WI38 (cell line): Measurements from ENCODE around the gene VEGFC.

ENCODE experiments used
- H3K4me3 ChIP-seq: 2 replicates; pipeline ENCODE4 v1.5.1; 2011; ENCODE audit warnings: low read depth, mild to moderate bottlenecking, control low read depth, low read length
- TF ChIP-seq, protein P1 (sequence below): IDR thresholded peaks from 2 replicates; pipeline ENCODE4 v1.5.1; 2012; ENCODE audit warnings: low read depth, mild to moderate bottlenecking, control low read depth, low read length

VEGFC gene

GRCh38 chr4:176645246-176645960 is 147.3 kb downstream of the VEGFC start:
- H3K4me3 ChIP-seq: no peak overlapping the region
- TF ChIP-seq, protein P1, sequence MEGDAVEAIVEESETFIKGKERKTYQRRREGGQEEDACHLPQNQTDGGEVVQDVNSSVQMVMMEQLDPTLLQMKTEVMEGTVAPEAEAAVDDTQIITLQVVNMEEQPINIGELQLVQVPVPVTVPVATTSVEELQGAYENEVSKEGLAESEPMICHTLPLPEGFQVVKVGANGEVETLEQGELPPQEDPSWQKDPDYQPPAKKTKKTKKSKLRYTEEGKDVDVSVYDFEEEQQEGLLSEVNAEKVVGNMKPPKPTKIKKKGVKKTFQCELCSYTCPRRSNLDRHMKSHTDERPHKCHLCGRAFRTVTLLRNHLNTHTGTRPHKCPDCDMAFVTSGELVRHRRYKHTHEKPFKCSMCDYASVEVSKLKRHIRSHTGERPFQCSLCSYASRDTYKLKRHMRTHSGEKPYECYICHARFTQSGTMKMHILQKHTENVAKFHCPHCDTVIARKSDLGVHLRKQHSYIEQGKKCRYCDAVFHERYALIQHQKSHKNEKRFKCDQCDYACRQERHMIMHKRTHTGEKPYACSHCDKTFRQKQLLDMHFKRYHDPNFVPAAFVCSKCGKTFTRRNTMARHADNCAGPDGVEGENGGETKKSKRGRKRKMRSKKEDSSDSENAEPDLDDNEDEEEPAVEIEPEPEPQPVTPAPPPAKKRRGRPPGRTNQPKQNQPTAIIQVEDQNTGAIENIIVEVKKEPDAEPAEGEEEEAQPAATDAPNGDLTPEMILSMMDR: no peak

DNA sequence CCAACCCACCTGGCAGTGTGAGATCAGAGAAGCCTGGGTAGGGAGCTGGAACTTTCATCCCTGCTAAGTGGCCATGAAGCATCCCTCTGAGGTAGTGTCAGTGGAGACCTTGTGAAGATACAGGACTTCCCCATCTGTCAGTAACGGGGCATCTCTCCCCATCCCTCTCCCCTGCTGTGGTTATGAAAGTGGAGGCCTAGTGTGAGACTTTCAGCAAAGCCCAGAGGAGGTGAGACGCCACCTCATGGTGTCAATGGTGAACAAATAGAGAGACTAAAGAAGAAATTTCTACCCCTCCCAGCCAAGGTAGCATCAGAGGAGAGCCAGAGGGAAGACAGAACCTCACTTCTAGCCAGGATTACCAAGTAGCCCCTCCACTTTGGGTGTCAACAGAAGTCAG is 150.2 kb downstream of the VEGFC start:
- H3K4me3 ChIP-seq: no peak overlapping the region
- TF ChIP-seq, protein P1: no peak

GRCh38 chr4:176641237-176641636 is 151.5 kb downstream of the VEGFC start:
- TF ChIP-seq, protein P1: no peak

DNA sequence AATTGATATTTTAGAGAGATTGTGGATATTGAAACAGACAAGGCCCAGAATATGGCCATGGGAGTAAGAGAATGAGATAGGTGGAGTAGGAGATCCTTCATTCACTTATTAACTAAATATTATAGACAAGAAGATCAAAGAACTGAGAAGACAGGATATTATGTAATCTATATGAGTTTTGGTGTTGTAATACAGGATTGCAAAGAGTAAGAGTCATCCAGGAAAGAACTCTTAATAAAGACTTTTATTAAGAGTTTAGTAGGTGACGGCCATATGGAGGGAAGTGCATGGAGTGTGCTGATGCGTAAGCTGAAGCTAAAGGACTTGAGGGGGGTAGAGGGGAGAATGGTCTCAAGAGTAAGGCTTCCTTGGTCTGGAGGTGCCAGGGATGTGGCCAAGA is 153.7 kb downstream of the VEGFC start:
- H3K4me3 ChIP-seq: no peak overlapping the region
- TF ChIP-seq, protein P1: no peak

More at GRCh38 chr4:176641237-176641636, 151.5 kb downstream of the VEGFC start:
- H3K4me3 ChIP-seq: no peak overlapping the region

DNA sequence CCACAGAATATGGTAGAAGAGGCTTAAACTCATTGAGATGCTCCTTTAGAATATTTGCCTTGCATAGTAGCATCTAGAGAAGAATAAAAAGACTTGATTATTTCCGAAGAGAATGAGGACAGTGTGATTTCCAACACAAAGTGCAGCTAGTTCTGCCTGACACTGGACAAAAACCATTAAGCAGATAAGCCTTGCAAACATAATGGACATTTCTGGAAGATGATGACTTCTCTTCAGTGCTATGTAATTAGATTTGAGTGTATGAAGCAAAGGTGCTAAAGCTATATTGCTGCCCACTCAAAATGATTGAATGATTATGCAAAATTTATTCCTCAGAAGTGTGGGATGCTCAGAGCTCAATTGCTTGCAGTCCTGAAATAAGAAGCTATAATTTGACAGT is 156.4 kb downstream of the VEGFC start:
- H3K4me3 ChIP-seq: no peak overlapping the region
- TF ChIP-seq, protein P1: no peak

GRCh38 chr4:176635372-176636261 is 157.1 kb downstream of the VEGFC start:
- TF ChIP-seq, protein P1: no peak
- no peak overlapping the region for H3K4me3 ChIP-seq
